Tibial nerve (tissue), 4 donors: Measurements from ENCODE around the gene IL1RL1. TPM values are rescaled to one million over a fixed set of nuclear protein-coding genes. Genes with fewer than 3 reads are reported as not detected.

Experiments
- DNase-seq, 2 donors: peaks; one replicate each; pipeline ENCODE4 v3.0.0-alpha.2; 2019; ENCODE audit warnings: low spot score in 2 of 2
- H3K27ac ChIP-seq, 4 donors: fragments of 200-600 bp; sonication (generic) in 3 of 4; one replicate each; pipeline ENCODE4 v1.5.1; 2017 to 2019; ENCODE audit warnings: mild to moderate bottlenecking in 1 of 4
- H3K27me3 ChIP-seq, 2 donors: fragments of 200-600 bp; sonication (generic) in 1 of 2; one replicate each; pipeline versions ENCODE4 v1.5.1 to v1.6.0; 2017 to 2019
- H3K36me3 ChIP-seq, 3 donors: fragments of 200-600 bp; sonication (generic); one replicate each; pipeline ENCODE4 v1.5.1; 2018 to 2019
- H3K4me1 ChIP-seq, 4 donors: fragments of 200-600 bp; sonication (generic) in 3 of 4; one replicate each; pipeline ENCODE4 v1.5.1; 2017 to 2019
- H3K4me3 ChIP-seq, 4 donors: fragments of 200-600 bp; sonication (generic) in 3 of 4; one replicate each; pipeline ENCODE4 v1.5.1; 2017 to 2019; ENCODE audit warnings: mild to moderate bottlenecking in 1 of 4, moderate library complexity in 1 of 4
- H3K9me3 ChIP-seq, 4 donors: fragments of 200-600 bp; sonication (generic) in 3 of 4; one replicate each; pipeline ENCODE4 v1.5.1; 2017 to 2019
- CTCF ChIP-seq, 5 experiments: fragments of 200-600 bp in 3 of 5; fragments of 450-650 bp in 2 of 5; sonication (generic) in 3 of 5; IDR thresholded peaks; one replicate each; pipeline ENCODE4 v1.5.1; 2016 to 2019; ENCODE audit warnings: antibody characterized with exemption in 5 of 5, mild to moderate bottlenecking in 3 of 5, moderate library complexity in 2 of 5
- EP300 ChIP-seq, 2 donors: sonication (generic); formaldehyde crosslinking; IDR thresholded peaks; one replicate each; pipeline ENCODE4 v1.6.1; 2017; ENCODE audit warnings: antibody characterized with exemption in 2 of 2, mild to moderate bottlenecking in 1 of 2
- POLR2A ChIP-seq, 2 donors: fragments of 450-650 bp; IDR thresholded peaks; one replicate each; pipeline ENCODE4 v1.6.1; 2017; ENCODE audit warnings: antibody characterized with exemption in 2 of 2, mild to moderate bottlenecking in 2 of 2, moderate library complexity in 2 of 2
- WGBS, 2 donors: methylation state at CpG; one replicate each; pipeline ENCODE4 v1.1.5; 2018; 5-methylcytosine and 5-hydroxymethylcytosine counted together
- total RNA-seq, 4 donors: library from RNA; depleted of rRNA; stranded (reverse); fragments of >200 nt; gene quantifications; one replicate each; pipeline ENCODE4 v1.1.0, GENCODE V29; 2016

Gene IL1RL1
- 10 to 100 TPM in 1 of 4 donors, 1 to 10 TPM in 3; 3.9 to 17.7 (median 6.9) TPM for total RNA-seq

GRCh38 chr2:102310964-102311640 lies at the start of gene IL1RL1:
Gene IL1RL1, plus strand, starts transcription at chr2:102311563. Its CDS starts 26,702 bp downstream, at chr2:102338265.
- 78 to 86% methylated on average over 5 of the region's 5 CpGs for WGBS, 2 donors
- TF ChIP-seq CTCF (IDR thresholded peaks at IDR 0.05) (no peak), POLR2A (IDR thresholded peaks at IDR 0.05) (no peak), EP300 (IDR thresholded peaks at IDR 0.05) (no peak)
- H3K36me3 ChIP-seq: no peaks in the 10 kb centered on the region
- DNase-seq: no peak
- H3K4me3 ChIP-seq: no peak within 1 kb of the TSS
- no peaks in the 10 kb centered on the region for H3K4me1 ChIP-seq
- no peaks in the 10 kb centered on the region for H3K9me3 ChIP-seq
- no peak within 1 kb of the TSS for H3K27ac ChIP-seq
- H3K27me3 ChIP-seq: peaks cover 0 to 2% of the 10 kb centered on the region in 2 donors

GRCh38 chr2:102262216-102263129 lies 48.9 kb upstream of the IL1RL1 start:
- Histone ChIP-seq H3K27ac (no peak overlapping the region), H3K9me3 (no peaks in the 10 kb centered on the region), H3K27me3 (no peaks in the 10 kb centered on the region), H3K4me1 (peaks cover 0 to 3% (median 0%) of the 10 kb centered on the region in 4 donors), H3K4me3 (no peak overlapping the region), H3K36me3 (no peaks in the 10 kb centered on the region)
- WGBS, 2 donors: 82 to 84% methylated on average over 6 of the region's 6 CpGs
- TF ChIP-seq CTCF (IDR thresholded peaks at IDR 0.05) (no peak), EP300 (IDR thresholded peaks at IDR 0.05) (no peak), POLR2A (IDR thresholded peaks at IDR 0.05) (no peak)
- no peak for DNase-seq

- Histone ChIP-seq H3K36me3 (no peaks in the 10 kb centered on the region), H3K27ac (no peak overlapping the region), H3K9me3 (no peaks in the 10 kb centered on the region), H3K4me3 (no peak overlapping the region), H3K27me3 (no peaks in the 10 kb centered on the region), H3K4me1 (no peaks in the 10 kb centered on the region)
- WGBS, 2 donors: 72 to 74% methylated on average over 2 of the region's 2 CpGs
- no peak for DNase-seq
- TF ChIP-seq POLR2A (IDR thresholded peaks at IDR 0.05): no peak
- TF ChIP-seq CTCF (IDR thresholded peaks at IDR 0.05): no peak
- TF ChIP-seq EP300 (IDR thresholded peaks at IDR 0.05): no peak
Measured at GRCh38 chr2:102264952-102265351, 46.4 kb upstream of the IL1RL1 start.

GRCh38 chr2:102266204-102266603 lies 45.2 kb upstream of the IL1RL1 start:
- Histone ChIP-seq H3K27ac (no peak overlapping the region), H3K4me3 (no peak overlapping the region), H3K27me3 (no peaks in the 10 kb centered on the region), H3K36me3 (no peaks in the 10 kb centered on the region), H3K4me1 (no peaks in the 10 kb centered on the region), H3K9me3 (no peaks in the 10 kb centered on the region)
- no peak for DNase-seq
- 70 to 79% methylated on average over 1 of the region's 1 CpG for whole genome bisulfite sequencing, 2 donors
- no peak for TF ChIP-seq CTCF (IDR thresholded peaks at IDR 0.05)
- TF ChIP-seq POLR2A (IDR thresholded peaks at IDR 0.05): no peak
- no peak for TF ChIP-seq EP300 (IDR thresholded peaks at IDR 0.05)

GRCh38 chr2:102267774-102268173 lies 43.6 kb upstream of the IL1RL1 start:
- H3K27ac ChIP-seq: no peak overlapping the region
- H3K4me3 ChIP-seq: no peak overlapping the region
- no peak for DNase-seq
- H3K27me3 ChIP-seq: peaks cover 0 to 3% of the 10 kb centered on the region in 2 donors
- no peaks in the 10 kb centered on the region for H3K9me3 ChIP-seq
- no peaks in the 10 kb centered on the region for H3K36me3 ChIP-seq
- 81 to 86% methylated on average over 6 of the region's 6 CpGs for WGBS, 2 donors
- H3K4me1 ChIP-seq: no peaks in the 10 kb centered on the region
- TF ChIP-seq EP300 (IDR thresholded peaks at IDR 0.05): no peak
- TF ChIP-seq POLR2A (IDR thresholded peaks at IDR 0.05): no peak
